ENCODE data around the gene CTTNBP2.

- TF ChIP-seq CTCF (IDR thresholded peaks at IDR 0.05; ENCODE audit: insufficient read depth, low read length) = no peak
- TF ChIP-seq, protein P1, sequence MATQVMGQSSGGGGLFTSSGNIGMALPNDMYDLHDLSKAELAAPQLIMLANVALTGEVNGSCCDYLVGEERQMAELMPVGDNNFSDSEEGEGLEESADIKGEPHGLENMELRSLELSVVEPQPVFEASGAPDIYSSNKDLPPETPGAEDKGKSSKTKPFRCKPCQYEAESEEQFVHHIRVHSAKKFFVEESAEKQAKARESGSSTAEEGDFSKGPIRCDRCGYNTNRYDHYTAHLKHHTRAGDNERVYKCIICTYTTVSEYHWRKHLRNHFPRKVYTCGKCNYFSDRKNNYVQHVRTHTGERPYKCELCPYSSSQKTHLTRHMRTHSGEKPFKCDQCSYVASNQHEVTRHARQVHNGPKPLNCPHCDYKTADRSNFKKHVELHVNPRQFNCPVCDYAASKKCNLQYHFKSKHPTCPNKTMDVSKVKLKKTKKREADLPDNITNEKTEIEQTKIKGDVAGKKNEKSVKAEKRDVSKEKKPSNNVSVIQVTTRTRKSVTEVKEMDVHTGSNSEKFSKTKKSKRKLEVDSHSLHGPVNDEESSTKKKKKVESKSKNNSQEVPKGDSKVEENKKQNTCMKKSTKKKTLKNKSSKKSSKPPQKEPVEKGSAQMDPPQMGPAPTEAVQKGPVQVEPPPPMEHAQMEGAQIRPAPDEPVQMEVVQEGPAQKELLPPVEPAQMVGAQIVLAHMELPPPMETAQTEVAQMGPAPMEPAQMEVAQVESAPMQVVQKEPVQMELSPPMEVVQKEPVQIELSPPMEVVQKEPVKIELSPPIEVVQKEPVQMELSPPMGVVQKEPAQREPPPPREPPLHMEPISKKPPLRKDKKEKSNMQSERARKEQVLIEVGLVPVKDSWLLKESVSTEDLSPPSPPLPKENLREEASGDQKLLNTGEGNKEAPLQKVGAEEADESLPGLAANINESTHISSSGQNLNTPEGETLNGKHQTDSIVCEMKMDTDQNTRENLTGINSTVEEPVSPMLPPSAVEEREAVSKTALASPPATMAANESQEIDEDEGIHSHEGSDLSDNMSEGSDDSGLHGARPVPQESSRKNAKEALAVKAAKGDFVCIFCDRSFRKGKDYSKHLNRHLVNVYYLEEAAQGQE (IDR thresholded peaks at IDR 0.05; ENCODE audit: insufficient replicate concordance, low read depth) = no peak
- no peak for TF ChIP-seq SPI1 (IDR thresholded peaks at IDR 0.05; ENCODE audit: borderline replicate concordance, low read depth)
Observed at GRCh38 chr7:117863618-117864017, 9.6 kb downstream of the CTTNBP2 start.
